GM21423 (cell line): ENCODE data around the gene KIF21A.
"Not testable (repeated sequence)": the region's sequence is repeated elsewhere in the genome, so short reads cannot be mapped to it uniquely, and the experiment has no call there.

Source experiments
- ATAC-seq: cut with Tn5 transposase; IDR thresholded peaks from one replicate; pipeline ENCODE4 v1.9.1; 2021; ENCODE audit warnings: mild to moderate bottlenecking, moderate library complexity; ENCODE audit not compliant: unreplicated experiment

Gene KIF21A

DNA sequence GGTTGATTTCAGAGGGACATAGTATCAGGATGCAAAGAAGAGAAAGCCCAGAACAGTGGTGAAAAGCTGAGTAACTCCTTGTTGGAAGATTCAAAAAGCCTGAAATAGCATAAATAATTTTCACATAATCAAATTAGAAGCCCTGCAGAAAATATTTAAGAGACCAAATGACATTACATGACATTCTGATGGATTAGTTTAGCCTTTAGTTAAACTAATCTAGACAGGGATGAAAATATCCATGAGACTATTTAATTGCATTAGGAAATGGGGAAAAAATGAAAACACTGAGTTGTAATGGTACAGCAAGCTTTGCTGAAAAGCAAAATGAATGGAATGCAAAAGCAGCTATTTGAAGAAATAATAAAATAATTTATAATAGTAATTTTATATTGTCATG is 91.8 kb downstream of the KIF21A start:
- no peak for ATAC-seq

DNA sequence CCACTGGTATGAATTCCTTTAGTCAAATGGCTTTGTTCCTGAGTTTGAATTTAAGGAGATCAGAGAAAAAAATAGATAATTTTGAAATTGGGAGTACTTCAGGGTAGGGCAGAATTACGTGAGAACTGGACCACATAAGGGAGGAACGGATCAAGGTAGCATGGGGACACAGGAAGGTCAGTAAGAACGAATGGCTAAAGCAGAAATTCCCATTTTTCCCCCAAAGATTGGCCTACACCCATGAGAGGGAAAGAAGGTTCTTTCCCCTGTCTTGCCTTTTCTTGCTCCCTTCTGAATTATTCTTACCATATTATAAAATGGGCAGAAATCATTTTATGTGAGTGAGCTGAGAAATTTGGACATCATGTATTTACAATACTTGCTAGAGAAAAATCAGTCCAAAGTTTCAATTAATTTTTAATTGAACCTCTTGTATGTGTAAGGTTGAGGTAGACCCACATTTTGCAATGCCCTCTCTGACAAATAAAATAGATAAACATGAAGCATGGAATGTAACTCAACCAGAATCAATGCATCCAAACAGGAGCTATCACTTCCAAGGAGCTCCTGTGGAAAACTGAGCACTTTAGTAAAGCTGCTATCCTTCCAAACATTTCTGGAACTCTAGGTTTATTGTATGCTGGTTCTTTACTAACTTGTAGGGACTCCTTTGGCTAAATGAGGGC is 93.8 kb downstream of the KIF21A start:
- ATAC-seq = no peak

- no peak for ATAC-seq
These were observed 94.4 kb downstream of the KIF21A start for GRCh38 chr12:39348523-39348922.

GRCh38 chr12:39344926-39345325 is 98.0 kb downstream of the KIF21A start:
- ATAC-seq = no peak

- ATAC-seq = no peak
These were observed 99.3 kb downstream of the KIF21A start for GRCh38 chr12:39343665-39344064.

- ATAC-seq = no peak
These were observed 101.2 kb downstream of the KIF21A start for GRCh38 chr12:39341761-39342160.

DNA sequence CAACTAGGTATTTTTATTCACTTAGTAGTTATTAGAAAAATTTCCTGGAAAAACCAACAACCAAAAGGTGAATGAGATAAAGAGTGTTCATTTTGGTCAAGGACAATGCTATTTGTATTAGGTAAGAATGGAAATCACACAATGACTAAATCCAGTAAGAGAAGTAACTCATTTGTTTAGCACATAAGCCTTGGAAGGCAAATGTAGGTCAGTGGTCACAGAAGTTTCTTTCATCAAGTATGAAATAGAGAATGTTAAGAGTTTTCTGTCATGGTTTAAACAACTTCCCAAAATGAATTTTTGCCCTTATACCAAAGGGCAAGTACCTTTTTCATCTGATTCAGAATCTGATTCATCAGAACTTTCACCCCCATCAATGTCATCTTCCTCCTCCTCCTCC is 101.7 kb downstream of the KIF21A start:
- ATAC-seq = peak; percentile 63

DNA sequence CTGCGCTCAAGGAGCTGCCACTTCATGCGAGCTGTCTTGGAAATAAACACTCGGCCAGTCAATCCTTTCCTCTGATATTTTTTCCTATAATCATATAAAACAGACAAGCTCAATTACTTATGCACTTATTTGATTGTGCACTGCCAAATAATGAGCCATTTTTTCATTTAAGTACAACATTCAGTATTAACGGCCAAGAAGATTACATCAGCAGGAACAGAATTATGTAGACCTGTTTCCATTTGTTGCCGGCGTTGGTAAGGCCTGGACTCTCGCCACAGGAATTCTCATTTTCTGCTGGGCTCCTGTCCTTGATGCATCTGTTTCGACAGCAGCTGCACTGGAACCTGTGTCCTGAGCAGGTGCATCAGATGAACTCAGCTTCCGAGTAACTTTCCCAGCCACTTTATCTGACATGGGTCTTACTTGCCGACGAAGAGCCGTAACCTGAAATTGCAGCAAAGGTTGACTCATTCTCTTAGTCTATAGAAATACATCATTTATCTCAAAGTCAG is 110.2 kb downstream of the KIF21A start:
- no peak for ATAC-seq

- ATAC-seq = no peak
These were observed 111.2 kb downstream of the KIF21A start for GRCh38 chr12:39331539-39332261.

DNA sequence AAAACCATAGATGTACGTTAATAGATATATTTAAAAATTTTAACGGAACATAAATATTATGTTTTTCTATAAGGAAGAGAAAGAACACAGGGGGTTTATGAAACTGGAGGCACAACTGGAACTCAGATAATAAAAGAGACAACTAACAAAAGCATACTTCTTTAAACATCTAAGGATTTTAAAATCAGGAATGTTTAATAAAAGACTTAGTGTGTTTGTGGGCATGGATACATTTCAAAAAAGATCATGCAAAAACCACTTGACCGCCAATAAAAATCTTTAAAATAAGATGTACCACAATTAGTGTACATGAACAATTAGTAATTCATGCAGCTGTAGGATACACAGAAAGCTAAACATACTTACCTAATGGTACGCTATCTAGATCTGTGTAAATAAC is 113.0 kb downstream of the KIF21A start:
- no peak for ATAC-seq

DNA sequence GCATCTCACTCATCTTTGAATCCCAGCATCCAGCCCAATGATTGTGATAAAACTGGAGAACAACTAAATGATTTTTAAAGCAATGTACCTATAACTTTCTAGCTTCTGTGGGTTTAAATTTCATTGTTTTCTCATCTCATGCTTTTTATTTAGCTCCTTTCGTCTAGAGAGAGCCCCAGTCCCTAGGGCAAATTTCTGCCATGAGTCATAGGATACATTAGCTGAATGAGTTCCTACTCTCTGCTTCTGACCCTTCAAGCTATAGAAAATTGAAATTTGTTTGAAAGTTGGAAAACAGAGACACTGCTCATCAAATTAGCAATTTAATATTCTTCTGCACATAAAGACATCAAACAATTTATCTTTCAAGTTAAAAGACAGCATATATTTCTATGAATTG is 113.9 kb downstream of the KIF21A start:
- no peak for ATAC-seq

DNA sequence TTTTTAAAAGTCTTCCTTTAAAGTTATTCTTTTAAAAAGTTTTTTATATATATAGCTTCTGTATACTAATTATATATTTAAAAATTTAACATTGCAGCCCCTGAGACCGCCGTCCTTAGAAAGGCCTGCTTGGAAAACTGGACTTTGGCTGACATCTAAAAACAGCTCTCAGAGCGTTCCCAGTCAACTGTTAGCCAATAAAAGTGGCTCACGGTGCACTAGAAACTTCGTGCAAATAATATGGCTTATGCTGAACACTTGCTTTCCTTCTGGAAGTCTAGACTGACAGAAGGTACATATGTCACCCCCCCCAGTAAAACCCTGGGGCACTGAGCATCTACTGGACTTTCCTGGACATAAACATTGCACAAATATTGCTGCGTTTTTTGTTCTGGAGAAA is 115.0 kb downstream of the KIF21A start:
- no peak for ATAC-seq

DNA sequence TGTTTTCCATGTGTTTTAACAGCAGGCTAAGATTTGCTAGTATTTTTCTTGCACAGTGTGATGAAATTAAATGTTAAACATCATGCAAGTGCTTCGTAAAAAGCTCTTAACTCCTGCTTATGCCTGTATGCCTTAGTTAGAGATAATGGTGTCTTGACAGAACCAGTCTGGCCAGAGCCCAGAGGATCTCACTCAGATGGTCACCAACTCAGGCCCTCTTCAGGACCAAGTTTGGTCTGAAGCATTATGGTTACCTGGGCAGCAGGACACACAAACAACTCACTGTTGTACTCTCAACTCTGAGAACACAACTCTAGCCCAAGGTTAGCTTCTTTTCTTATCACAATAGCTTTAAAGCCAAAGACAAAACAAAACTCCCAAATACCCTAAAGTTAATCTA is 115.4 kb downstream of the KIF21A start:
- ATAC-seq = no peak

DNA sequence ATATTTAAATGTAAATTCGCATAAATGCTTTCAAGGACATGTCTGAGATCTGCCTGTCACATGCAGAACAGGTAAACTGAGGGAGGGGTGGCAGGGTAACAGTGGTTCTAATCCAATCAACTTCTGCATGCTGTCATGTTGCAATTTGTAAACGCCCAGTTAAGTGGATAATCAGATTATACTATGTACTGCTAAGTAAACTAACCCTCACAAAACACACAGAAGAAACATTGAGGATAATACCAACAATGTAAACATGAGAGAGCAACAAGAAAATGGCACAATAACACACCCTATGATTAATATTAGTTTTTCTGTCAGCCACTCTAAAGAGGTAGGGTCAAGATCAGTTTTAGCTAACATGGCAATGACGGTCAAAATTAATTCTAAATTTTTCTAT is 123.7 kb downstream of the KIF21A start:
- ATAC-seq = no peak

GRCh38 chr12:39314547-39314946 is 128.4 kb downstream of the KIF21A start:
- ATAC-seq = no peak

DNA sequence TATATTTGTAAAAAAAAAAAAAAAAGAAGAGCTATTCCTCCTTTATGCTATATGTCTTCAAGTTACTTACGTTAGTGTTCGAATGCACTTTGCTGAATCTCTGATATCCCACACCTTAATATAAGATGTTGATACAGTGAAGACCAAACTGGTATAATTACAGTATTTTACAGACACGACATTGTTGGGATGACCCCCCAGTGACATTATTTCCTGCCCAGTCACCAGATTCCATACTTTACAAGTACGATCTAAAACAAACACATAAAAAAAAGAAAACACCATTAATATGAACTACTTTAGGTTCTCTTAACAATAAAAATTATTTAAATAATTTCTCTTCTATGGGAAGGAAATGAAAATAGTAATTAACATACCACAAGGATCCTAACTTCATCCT is 133.4 kb downstream of the KIF21A start:
- ATAC-seq = no peak

DNA sequence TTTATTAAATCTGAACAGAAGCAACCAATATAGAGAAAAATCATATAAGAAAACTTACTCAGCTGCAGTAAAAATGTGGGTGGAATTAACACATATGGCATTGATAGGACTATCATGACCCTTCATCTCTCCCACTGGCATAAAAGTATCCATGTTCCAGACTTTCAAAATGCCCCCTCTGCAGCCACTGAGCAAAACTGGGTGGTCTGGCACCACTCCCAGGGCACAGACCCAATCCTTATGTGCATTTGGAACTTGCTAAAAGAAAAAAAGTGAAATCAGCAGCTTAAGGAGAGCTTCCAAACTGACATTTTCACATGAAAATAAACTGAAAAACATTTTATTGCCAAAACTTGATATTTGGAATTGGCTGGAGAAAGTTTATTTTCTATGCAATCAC is 141.5 kb downstream of the KIF21A start:
- no peak for ATAC-seq

GRCh38 chr12:39300799-39301198 is 142.1 kb downstream of the KIF21A start:
- ATAC-seq = no peak

- ATAC-seq = no peak
These were observed 145.0 kb downstream of the KIF21A start for GRCh38 chr12:39297891-39298290.

- ATAC-seq = no peak
These were observed 146.4 kb downstream of the KIF21A start for GRCh38 chr12:39296496-39296895.

GRCh38 chr12:39295593-39295992 is 147.3 kb downstream of the KIF21A start:
- not testable (repeated sequence) for ATAC-seq

DNA sequence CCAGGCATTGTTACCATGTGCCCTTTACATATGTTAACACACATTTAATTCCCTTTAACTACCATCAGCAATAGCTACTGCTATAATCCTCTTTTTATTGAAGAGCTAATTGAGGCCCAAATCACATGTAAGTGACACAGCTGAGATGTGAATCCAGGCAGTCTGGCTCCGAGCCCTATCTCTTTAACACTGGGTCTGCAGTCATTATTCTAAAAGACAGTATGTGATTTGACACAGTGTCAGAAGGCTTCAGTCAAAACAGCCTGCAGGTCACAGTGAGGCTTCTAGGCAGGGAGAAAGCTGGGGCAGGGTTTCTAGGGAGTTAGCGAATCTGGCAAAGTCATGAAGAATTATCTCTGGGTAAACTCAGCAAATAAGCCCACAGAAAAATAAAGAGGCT is 148.2 kb downstream of the KIF21A start:
- ATAC-seq = no peak
